Kidney (tissue), 14 donors: Measurements from ENCODE around the gene TXNDC2. TPM values are rescaled to one million over a fixed set of nuclear protein-coding genes. Genes with fewer than 3 reads are reported as not detected.

ENCODE experiments used
- DNase-seq, 5 donors: peaks; one replicate each; pipeline ENCODE4 v3.0.0-alpha.2; 2013 to 2020
- FAIRE-seq: peaks from 2 replicates; lab custom pipeline; 2012; peaks lifted over from hg19 to GRCh38; lab: Jason Lieb, UNC
- H3K27ac ChIP-seq, 2 donors: one replicate each; pipeline ENCODE4 v1.7.0; 2013; ENCODE audit warnings: low read depth in 2 of 2, low read length in 2 of 2, inconsistent platforms in 1 of 2
- H3K27me3 ChIP-seq: one replicate; pipeline ENCODE4 v1.7.1; 2013; ENCODE audit warnings: low read length, inconsistent platforms; ENCODE audit not compliant: control insufficient read depth, insufficient read depth
- H3K36me3 ChIP-seq, 3 donors: one replicate each; pipeline versions ENCODE4 v1.7.0 to v1.7.1; 2013; ENCODE audit warnings: low read length in 3 of 3, control low read depth in 1 of 3, inconsistent platforms in 1 of 3; ENCODE audit not compliant: insufficient read depth in 3 of 3, control insufficient read depth in 2 of 3
- H3K4me1 ChIP-seq, 3 donors: one replicate each; pipeline versions ENCODE4 v1.7.0 to v1.7.1; 2013; ENCODE audit warnings: low read length in 3 of 3, inconsistent platforms in 1 of 3, low read depth in 1 of 3; ENCODE audit not compliant: control insufficient read depth in 2 of 3, insufficient read depth in 2 of 3
- H3K4me3 ChIP-seq, 3 donors: one replicate each; pipeline versions ENCODE4 v1.7.0 to v1.8.1; 2013; ENCODE audit warnings: low read length in 3 of 3, control low read depth in 1 of 3, inconsistent platforms in 1 of 3
- H3K9ac ChIP-seq, 3 donors: one replicate each; pipeline versions ENCODE4 v1.7.0 to v1.7.1; 2013; ENCODE audit warnings: low read length in 3 of 3, control low read depth in 1 of 3, inconsistent platforms in 1 of 3
- H3K9me3 ChIP-seq, 3 donors: one replicate each; pipeline versions ENCODE4 v1.7.0 to v1.7.1; 2013; ENCODE audit warnings: low read length in 3 of 3, control low read depth in 1 of 3, inconsistent platforms in 1 of 3; ENCODE audit not compliant: control insufficient read depth in 2 of 3, insufficient read depth in 1 of 3
- intact Hi-C: fragments of 100-400 bp; cut with DNase I; formaldehyde crosslinking; loops from one replicate; pipeline ENCODE4 v1.11.1; 2022
- polyA plus RNA-seq: library from polyadenylated mRNA; stranded (reverse); fragments of 350-450 nt; fragmentation: Illumina TruSeq; extraction: RNeasy Lipid Tissue Mini Kit (QIAGEN cat#74804); gene quantifications from one replicate; pipeline ENCODE4 v1.2.3, GENCODE V29; 2014; ENCODE audit warnings: low read depth, low replicate concordance; ENCODE audit not compliant: insufficient read depth
- total RNA-seq: library from RNA; stranded (reverse); fragmentation: NEBNext Ultra II Directional; extraction: Animal tissue kit (Norgen Biotek cat#: 25700); gene quantifications from one replicate; pipeline ENCODE4 v1.2.1, GENCODE V29; 2021
- TF ChIP-seq, protein P1 (sequence below): IDR thresholded peaks from 3 replicates; pipeline ENCODE4 v1.5.1; 2012; ENCODE audit warnings: mild to moderate bottlenecking, moderate library complexity, borderline replicate concordance; ENCODE audit not compliant: insufficient read depth; ENCODE audit errors: extremely low read depth
- donor health status: control.
- donor health status: control.
- donor health status: control.
- donor health status: control.
- donor health status: control.
- donor health status: DM: yes; HTN: yes; CAD: no.
- donor health status: Normal renal cell carcinoma (clear cell type).

Gene TXNDC2
- total and polyA plus RNA-seq, 2 donors from 2014 or later, result 0.16 TPM; not detected in 1

DNA sequence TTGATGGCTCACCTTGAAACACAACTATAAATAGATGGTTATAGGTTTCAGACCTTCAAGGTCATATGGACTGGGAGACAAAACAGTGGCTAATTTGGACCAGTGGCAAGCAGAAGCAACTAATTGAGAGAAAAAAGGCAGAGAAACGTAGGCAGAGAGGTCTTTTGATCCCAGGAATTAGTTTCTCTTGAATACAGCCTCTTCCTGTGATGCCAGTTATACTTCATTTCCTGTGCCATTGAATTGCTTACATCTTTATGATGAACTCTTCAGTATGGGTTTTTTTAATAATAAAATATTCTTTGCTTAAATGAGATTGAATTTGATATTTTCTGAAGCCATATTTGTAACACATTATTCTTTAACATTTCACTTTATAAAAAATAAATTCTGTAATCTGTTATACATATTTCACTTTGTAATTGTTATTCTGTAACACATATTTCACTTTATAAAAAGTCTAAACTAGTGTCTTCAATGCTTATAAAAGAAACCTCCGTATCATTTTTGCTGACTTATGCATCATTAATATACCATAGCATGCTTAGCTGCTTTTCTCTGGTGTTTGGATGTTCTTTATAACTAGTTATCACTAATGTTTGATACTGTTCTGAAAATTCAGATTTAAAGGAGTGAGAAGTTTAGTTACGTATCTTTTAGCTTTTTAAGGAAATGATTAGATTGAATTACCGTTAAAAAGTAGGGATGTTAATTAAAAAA is 37.0 kb downstream of the TXNDC2 start:
- Histone ChIP-seq H3K27ac (no peak overlapping the region), H3K36me3 (no peaks in the 10 kb centered on the region), H3K4me3 (no peak overlapping the region), H3K27me3 (no peaks in the 10 kb centered on the region), H3K9me3 (no peaks in the 10 kb centered on the region), H3K4me1 (peaks cover under 1 to 37% (median 13%) of the 10 kb centered on the region in 3 donors), H3K9ac (no peak overlapping the region)
- intact Hi-C loops, result no loop called here
- no peak for DNase-seq
- TF ChIP-seq, protein P1, sequence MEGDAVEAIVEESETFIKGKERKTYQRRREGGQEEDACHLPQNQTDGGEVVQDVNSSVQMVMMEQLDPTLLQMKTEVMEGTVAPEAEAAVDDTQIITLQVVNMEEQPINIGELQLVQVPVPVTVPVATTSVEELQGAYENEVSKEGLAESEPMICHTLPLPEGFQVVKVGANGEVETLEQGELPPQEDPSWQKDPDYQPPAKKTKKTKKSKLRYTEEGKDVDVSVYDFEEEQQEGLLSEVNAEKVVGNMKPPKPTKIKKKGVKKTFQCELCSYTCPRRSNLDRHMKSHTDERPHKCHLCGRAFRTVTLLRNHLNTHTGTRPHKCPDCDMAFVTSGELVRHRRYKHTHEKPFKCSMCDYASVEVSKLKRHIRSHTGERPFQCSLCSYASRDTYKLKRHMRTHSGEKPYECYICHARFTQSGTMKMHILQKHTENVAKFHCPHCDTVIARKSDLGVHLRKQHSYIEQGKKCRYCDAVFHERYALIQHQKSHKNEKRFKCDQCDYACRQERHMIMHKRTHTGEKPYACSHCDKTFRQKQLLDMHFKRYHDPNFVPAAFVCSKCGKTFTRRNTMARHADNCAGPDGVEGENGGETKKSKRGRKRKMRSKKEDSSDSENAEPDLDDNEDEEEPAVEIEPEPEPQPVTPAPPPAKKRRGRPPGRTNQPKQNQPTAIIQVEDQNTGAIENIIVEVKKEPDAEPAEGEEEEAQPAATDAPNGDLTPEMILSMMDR, result no peak
- FAIRE-seq, result peak; percentile 45

DNA sequence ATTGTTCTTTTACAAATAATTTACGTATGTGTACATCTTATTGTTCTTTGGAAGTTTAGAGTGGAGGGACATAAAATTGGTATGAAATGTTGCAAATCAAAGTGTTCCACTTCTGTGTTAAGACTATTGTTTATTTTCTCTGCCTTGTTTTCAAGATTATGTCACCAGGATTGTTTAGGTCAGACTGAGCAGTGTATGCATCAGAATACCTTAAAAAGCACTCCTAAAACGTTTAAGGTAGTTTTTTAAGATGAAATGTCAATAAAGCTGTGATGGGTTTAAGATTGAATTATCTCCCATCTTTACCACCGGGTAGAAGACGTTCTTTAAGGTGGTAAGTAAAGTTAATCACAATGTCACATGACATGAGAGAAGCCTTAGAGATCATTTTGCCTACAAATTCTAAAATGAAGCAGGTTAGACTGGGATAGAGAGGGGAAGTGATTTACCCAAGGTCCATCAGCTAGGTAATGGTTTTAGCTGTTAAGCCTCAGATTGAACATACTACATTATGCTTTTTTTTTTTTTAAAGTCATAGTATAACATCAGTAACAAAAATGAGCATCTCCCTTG is 38.7 kb downstream of the TXNDC2 start:
- Histone ChIP-seq H3K27me3 (no peaks in the 10 kb centered on the region), H3K9ac (no peak overlapping the region), H3K4me1 (peaks cover 0 to 27% (median 16%) of the 10 kb centered on the region in 3 donors), H3K4me3 (peak overlapping the region in 1 of 3 donors; percentile 24), H3K36me3 (no peaks in the 10 kb centered on the region), H3K9me3 (no peaks in the 10 kb centered on the region), H3K27ac (peak overlapping the region in 1 of 2 donors; percentile 47)
- DNase-seq (no peak), FAIRE-seq (no peak)
- intact Hi-C loops, result no loop called here
- TF ChIP-seq, protein P1, result no peak

DNA sequence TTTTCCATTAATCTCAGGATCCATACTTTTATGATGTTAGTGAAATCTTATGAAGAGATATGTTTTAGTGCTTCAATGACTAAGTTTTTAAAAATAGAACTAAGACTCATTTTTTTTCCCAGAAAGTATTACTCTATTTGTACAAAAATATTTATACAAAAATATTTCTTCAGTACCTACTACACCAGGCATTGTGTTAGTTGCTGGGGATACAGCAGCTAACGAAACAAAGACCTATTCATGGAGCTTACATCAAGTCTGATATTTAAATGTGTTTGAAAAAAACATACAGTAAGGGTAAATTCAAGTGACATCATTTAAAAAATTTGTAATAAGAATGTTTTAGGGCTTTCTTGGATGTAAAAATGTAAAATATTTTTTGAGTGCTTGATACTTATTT is 39.6 kb downstream of the TXNDC2 start:
- peaks cover 0 to 20% (median 18%) of the 10 kb centered on the region in 3 donors for H3K4me1 ChIP-seq
- no peak overlapping the region for H3K9ac ChIP-seq
- DNase-seq (no peak), FAIRE-seq (no peak)
- no peaks in the 10 kb centered on the region for H3K9me3 ChIP-seq
- H3K4me3 ChIP-seq, result no peak overlapping the region
- no peaks in the 10 kb centered on the region for H3K27me3 ChIP-seq
- H3K36me3 ChIP-seq, result no peaks in the 10 kb centered on the region
- no peak overlapping the region for H3K27ac ChIP-seq
- TF ChIP-seq, protein P1, result no peak
- intact Hi-C loops, result no loop called here
